D721Med (cell line): ENCODE results near the gene LCLAT1.

ENCODE experiments used
- DNase-seq: peaks from one replicate; pipeline ENCODE4 v3.0.0; 2011; ENCODE audit warnings: low spot score; ENCODE audit not compliant: insufficient read length
- FAIRE-seq: peaks from 2 replicates; lab custom pipeline; 2011; peaks lifted over from hg19 to GRCh38; lab: Jason Lieb, UNC
- CTCF ChIP-seq: IDR thresholded peaks from 2 replicates; pipeline ENCODE4 v1.5.1; 2012; ENCODE audit warnings: mild to moderate bottlenecking, control low read depth; ENCODE audit not compliant: insufficient read depth; ENCODE audit errors: missing control alignments

The LCLAT1 gene

GRCh38 chr2:30484995-30485394 lies 37.9 kb downstream of the LCLAT1 start:
- peak; percentile 32 for FAIRE-seq
- no peak for TF ChIP-seq CTCF
- DNase-seq = no peak

- TF ChIP-seq CTCF = no peak
- DNase-seq = no peak
- no peak for FAIRE-seq
Observed at GRCh38 chr2:30486655-30487054, 39.6 kb downstream of the LCLAT1 start.

- TF ChIP-seq CTCF = no peak
- no peak for FAIRE-seq
- DNase-seq = no peak
Observed at GRCh38 chr2:30487603-30488002, 40.6 kb downstream of the LCLAT1 start.

- DNase-seq (no peak), FAIRE-seq (no peak)
- TF ChIP-seq CTCF = no peak
Observed at GRCh38 chr2:30488012-30488659, 41.1 kb downstream of the LCLAT1 start.

- DNase-seq = no peak
- FAIRE-seq = no peak
- no peak for TF ChIP-seq CTCF
Observed at GRCh38 chr2:30491225-30491624, 44.2 kb downstream of the LCLAT1 start.

GRCh38 chr2:30492185-30492584 lies 45.1 kb downstream of the LCLAT1 start:
- TF ChIP-seq CTCF = no peak
- no peak for FAIRE-seq
- no peak for DNase-seq

GRCh38 chr2:30492619-30493018 lies 45.6 kb downstream of the LCLAT1 start:
- TF ChIP-seq CTCF = no peak
- FAIRE-seq = no peak
- no peak for DNase-seq
